Measurements from ENCODE around the gene GTF3C5. TPM values are rescaled to one million over a fixed set of nuclear protein-coding genes. Genes with fewer than 3 reads are reported as not detected.
"Not testable (repeated sequence)": the region's sequence is repeated elsewhere in the genome, so short reads cannot be mapped to it uniquely, and the experiment has no call there.

Gene GTF3C5
- total and polyA plus RNA-seq, 12 donors: 29.4 to 79.1 (median 36.6) TPM

DNA sequence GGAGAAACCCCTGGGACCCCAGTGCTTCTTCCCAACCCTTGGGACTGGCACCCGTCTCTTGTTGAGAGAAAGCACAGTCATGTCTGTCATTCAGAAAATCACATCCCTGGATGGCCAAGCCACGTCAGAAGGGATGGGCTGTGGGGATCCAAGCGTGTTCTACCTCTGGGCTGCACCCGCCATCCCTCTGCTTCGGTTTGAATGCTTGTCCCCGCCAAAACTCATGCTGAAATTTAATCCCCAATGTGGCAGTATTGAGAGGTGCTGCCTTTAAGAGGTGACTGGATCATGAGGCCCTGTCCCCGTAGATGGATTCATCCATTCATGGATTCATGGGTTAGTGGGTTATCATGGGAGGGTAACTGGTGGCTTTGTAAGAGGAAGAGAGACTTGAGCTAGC, 58.0 kb downstream of the GTF3C5 start:
- no peak for ATAC-seq
- WGBS, 2 donors: 93 to 99% methylated on average over 7 of the region's 7 CpGs

DNA sequence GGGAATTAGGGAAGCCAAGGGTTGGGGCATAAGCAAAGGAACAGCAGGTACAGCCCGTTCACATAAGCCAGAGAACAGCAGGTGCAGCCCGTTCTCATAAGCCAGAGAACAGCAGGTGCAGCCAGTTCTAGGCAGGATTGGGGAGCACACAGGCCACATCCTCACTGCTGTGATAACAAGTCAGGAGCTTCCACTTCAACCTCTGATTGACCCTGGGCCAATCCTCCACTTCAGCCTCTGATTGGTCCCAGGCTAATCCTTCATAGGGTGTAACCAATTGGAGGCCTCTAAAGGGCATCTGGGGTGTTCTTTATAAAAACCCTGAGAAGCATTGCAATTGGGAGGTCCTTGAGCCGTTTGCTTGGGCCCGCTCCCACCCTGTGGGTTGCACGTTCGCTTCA, 58.5 kb downstream of the GTF3C5 start:
- WGBS, 2 donors: 74 to 84% methylated on average over 6 of the region's 6 CpGs
- DNase-seq: no peak
- Histone ChIP-seq H3K9me3 (no peaks in the 10 kb centered on the region), H3K36me3 (no peaks in the 10 kb centered on the region), H3K27ac (no peak overlapping the region), H3K4me3 (no peak overlapping the region), H3K27me3 (no peaks in the 10 kb centered on the region), H3K4me1 (peaks cover 0 to 15% (median 0%) of the 10 kb centered on the region in 9 donors)
- TF ChIP-seq, protein P1, sequence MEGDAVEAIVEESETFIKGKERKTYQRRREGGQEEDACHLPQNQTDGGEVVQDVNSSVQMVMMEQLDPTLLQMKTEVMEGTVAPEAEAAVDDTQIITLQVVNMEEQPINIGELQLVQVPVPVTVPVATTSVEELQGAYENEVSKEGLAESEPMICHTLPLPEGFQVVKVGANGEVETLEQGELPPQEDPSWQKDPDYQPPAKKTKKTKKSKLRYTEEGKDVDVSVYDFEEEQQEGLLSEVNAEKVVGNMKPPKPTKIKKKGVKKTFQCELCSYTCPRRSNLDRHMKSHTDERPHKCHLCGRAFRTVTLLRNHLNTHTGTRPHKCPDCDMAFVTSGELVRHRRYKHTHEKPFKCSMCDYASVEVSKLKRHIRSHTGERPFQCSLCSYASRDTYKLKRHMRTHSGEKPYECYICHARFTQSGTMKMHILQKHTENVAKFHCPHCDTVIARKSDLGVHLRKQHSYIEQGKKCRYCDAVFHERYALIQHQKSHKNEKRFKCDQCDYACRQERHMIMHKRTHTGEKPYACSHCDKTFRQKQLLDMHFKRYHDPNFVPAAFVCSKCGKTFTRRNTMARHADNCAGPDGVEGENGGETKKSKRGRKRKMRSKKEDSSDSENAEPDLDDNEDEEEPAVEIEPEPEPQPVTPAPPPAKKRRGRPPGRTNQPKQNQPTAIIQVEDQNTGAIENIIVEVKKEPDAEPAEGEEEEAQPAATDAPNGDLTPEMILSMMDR (IDR thresholded peaks at IDR 0.05): no peak
- ATAC-seq: peak in 2 of 8 donors; percentile 22 to 23
- intact Hi-C loops (cut with DNase I): no loop called here

More for the DNA sequence above, 58.0 kb downstream of the GTF3C5 start:
- intact Hi-C loops (cut with DNase I): no loop called here
- no peak overlapping the region for H3K27ac ChIP-seq
- H3K4me1 ChIP-seq: peaks cover 0 to 15% (median 0%) of the 10 kb centered on the region in 9 donors
- H3K4me3 ChIP-seq: no peak overlapping the region
- TF ChIP-seq, protein P1 (IDR thresholded peaks at IDR 0.05): no peak
- no peak for DNase-seq
- H3K27me3 ChIP-seq: no peaks in the 10 kb centered on the region
- no peaks in the 10 kb centered on the region for H3K36me3 ChIP-seq
- no peaks in the 10 kb centered on the region for H3K9me3 ChIP-seq

DNA sequence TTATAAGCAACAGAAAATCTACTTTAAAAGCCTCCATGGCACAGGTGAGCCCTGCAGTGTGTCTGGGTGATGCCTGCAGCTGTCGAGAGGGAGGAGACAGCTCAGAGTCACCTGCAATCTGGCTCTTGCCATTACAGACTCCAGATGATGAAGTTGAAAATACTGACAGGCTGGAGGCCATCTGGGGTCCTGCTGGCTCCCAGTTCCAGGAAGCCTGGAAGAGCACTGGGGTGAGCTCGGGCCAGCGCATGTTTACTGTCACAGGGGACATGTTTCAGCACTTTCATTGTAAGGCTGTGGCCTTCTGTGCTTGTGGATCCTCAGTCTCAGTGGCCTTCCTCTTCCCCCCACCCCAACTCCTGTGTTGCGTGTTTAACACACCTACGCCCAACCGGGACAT, 59.4 kb downstream of the GTF3C5 start:
- intact Hi-C loops (cut with DNase I): loop anchor here in 1 of 10 donors (10.0 kb wide), 1 partner anchor 45 kb away; no protein-coding TSS in a partner anchor
- DNase-seq (no peak), ATAC-seq (peak; percentile 65 to 82 (median 72))
- H3K9me3 ChIP-seq: peaks cover 0 to 9% (median 5%) of the 10 kb centered on the region in 11 donors
- no peak overlapping the region for H3K27ac ChIP-seq
- peaks cover 0 to 15% (median 0%) of the 10 kb centered on the region in 9 donors for H3K4me1 ChIP-seq
- no peak overlapping the region for H3K4me3 ChIP-seq
- no peaks in the 10 kb centered on the region for H3K36me3 ChIP-seq
- no peaks in the 10 kb centered on the region for H3K27me3 ChIP-seq
- TF ChIP-seq, protein P1 (IDR thresholded peaks at IDR 0.05): no peak
- 24 to 27% methylated on average over 6 of the region's 6 CpGs for WGBS, 2 donors

DNA sequence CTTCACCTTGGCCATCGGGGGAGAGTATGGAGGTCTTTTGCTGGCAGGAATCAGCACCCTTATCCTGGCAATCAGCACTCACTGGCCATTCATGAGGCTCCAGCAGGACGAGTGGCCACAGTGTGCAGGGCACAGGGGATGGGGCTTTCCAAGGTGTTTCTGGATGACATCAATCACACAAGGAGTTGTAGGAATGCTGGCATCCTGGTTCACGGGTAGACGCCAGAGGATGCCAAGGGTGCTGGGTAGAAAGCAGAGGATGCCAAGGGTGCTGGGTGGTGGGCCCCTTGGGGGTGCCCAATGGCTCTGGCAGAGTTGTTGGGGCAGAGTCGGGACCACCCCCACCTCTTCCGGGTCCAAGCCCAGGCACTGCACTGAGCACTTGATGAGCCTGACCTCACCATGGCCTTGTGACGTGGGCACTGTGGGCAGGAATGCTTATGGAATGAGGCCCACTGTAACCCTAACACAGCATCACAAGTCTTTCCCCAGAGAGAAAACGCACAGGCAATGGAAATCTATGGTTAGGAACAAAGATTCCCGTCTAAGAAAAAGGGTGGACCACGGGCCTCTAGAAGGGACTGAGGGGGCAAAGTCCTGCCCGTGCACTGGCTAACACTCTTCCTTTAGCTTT, 60.1 kb downstream of the GTF3C5 start:
- Histone ChIP-seq H3K36me3 (peaks cover 0 to 1% (median 0%) of the 10 kb centered on the region in 9 donors), H3K27ac (no peak overlapping the region), H3K4me1 (peaks cover 0 to 15% (median 0%) of the 10 kb centered on the region in 9 donors), H3K27me3 (no peaks in the 10 kb centered on the region), H3K4me3 (no peak overlapping the region), H3K9me3 (peaks cover 0 to 15% (median 10%) of the 10 kb centered on the region in 11 donors)
- DNase-seq (no peak), ATAC-seq (peak in 3 of 8 donors; percentile 8 to 29 (median 21))
- intact Hi-C loops (cut with DNase I): loop anchor here in 1 of 10 donors (10.0 kb wide), 1 partner anchor 46 kb away; no protein-coding TSS in a partner anchor
- TF ChIP-seq, protein P1 (IDR thresholded peaks at IDR 0.05): no peak
- 59 to 77% methylated on average over 11 of the region's 11 CpGs for WGBS, 2 donors

DNA sequence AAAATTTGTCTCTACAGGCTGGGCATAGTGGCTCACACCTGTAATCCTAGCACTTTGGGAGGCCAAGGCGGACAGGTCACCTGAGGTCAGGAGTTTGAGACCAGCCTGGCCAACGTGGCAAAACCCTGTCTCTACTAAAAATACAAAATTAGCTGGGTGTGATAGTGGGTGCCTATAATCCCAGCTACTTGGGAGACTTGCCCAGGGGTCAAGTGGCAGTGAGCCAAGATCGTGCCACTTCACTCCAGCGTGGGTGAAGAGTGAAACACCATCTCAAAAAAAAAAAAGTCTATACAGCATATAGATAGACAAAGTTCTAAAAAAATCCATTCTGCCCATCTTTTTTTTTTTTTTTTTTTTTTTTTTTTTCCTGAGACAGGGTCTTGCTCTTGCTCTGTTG, 63.6 kb downstream of the GTF3C5 start:
- intact Hi-C loops (cut with DNase I): loop anchor here in 1 of 10 donors (10.0 kb wide), 1 partner anchor 50 kb away; no protein-coding TSS in a partner anchor
- Histone ChIP-seq H3K4me1 (peaks cover 0 to 15% (median 0%) of the 10 kb centered on the region in 9 donors), H3K36me3 (peaks cover 0 to 36% (median 23%) of the 10 kb centered on the region in 9 donors), H3K9me3 (peaks cover 0 to 34% (median 16%) of the 10 kb centered on the region in 11 donors)
- not testable (repeated sequence) for ATAC-seq, H3K27me3 ChIP-seq, H3K27ac ChIP-seq, H3K4me3 ChIP-seq, DNase-seq
- 66 to 74% methylated on average over 4 of the region's 4 CpGs for WGBS, 2 donors
